ENCODE measurements around the gene PGAP3.

Gene PGAP3

GRCh38 chr17:39675390-39676082 is 12.3 kb downstream of the PGAP3 start:
- Histone ChIP-seq H3K79me1 (replicated peaks; ENCODE audit: low read length, poor library complexity, severe bottlenecking) (no peaks in the 10 kb centered on the region), H2AFZ (ENCODE audit: low read depth, low read length) (no peak overlapping the region), H3K36me3 (ENCODE audit: control insufficient read depth in 1 of 2, insufficient read depth in 2 of 2, low read depth in 1 of 2, low read length in 2 of 2) (peaks cover 10 to 26% of the 10 kb centered on the region in 2 experiments), H2AK5ac (ENCODE audit: low read length, severe bottlenecking) (peak overlapping the region; percentile 55), H4K8ac (ENCODE audit: low read length) (no peak overlapping the region), H3K9ac (ENCODE audit: low read length) (no peak overlapping the region), H3K14ac (ENCODE audit: low read length in 2 of 2) (no peak overlapping the region), H3K23ac (ENCODE audit: low read length in 2 of 2) (no peak overlapping the region), H3K4me1 (ENCODE audit: control insufficient read depth, insufficient read depth, low read depth, low read length) (peaks cover 46% of the 10 kb centered on the region), H3K27me3 (ENCODE audit: control insufficient read depth in 1 of 2, insufficient read depth in 1 of 2, low read length in 2 of 2) (peaks cover 8 to 31% of the 10 kb centered on the region in 2 experiments), H3K27ac (ENCODE audit: low read length, poor library complexity, severe bottlenecking) (peak overlapping the region; percentile 2), H3K4me2 (ENCODE audit: low read length, poor library complexity, severe bottlenecking) (no peak overlapping the region), H3K4me3 (ENCODE audit: insufficient read depth in 1 of 2, low read depth in 1 of 2, low read length in 2 of 2) (no peak overlapping the region), H2BK5ac (ENCODE audit: low read depth, low read length, poor library complexity, severe bottlenecking) (no peak overlapping the region), H3K9me3 (ENCODE audit: control insufficient read depth, low read length) (no peaks in the 10 kb centered on the region), H2BK12ac (ENCODE audit: low read length in 2 of 2) (no peak overlapping the region), H2BK15ac (ENCODE audit: low read depth, poor library complexity, severe bottlenecking) (no peak overlapping the region), H4K91ac (ENCODE audit: low read length) (no peak overlapping the region), H3K18ac (ENCODE audit: low read depth in 1 of 2, low read length in 2 of 2) (no peak overlapping the region), H2BK120ac (ENCODE audit: low read depth, low read length) (no peak overlapping the region), H3K4ac (ENCODE audit: low read depth in 1 of 2, low read length in 2 of 2) (no peak overlapping the region)
- 86% methylated on average over 10 of the region's 10 CpGs for WGBS
- no peak for DNase-seq

GRCh38 chr17:39674702-39675389 is 13.0 kb downstream of the PGAP3 start:
- peaks cover 8 to 38% of the 10 kb centered on the region in 2 experiments for H3K27me3 ChIP-seq (ENCODE audit: control insufficient read depth in 1 of 2, insufficient read depth in 1 of 2, low read length in 2 of 2)
- no peak overlapping the region for H3K14ac ChIP-seq (ENCODE audit: low read length in 2 of 2)
- H3K4me2 ChIP-seq (ENCODE audit: low read length, poor library complexity, severe bottlenecking): no peak overlapping the region
- peaks cover 7 to 22% of the 10 kb centered on the region in 2 experiments for H3K36me3 ChIP-seq (ENCODE audit: control insufficient read depth in 1 of 2, insufficient read depth in 2 of 2, low read depth in 1 of 2, low read length in 2 of 2)
- H2AK5ac ChIP-seq (ENCODE audit: low read length, severe bottlenecking): peak overlapping the region; percentile 16
- H2AFZ ChIP-seq (ENCODE audit: low read depth, low read length): no peak overlapping the region
- peak overlapping the region; percentile 2 for H3K27ac ChIP-seq (ENCODE audit: low read length, poor library complexity, severe bottlenecking)
- H3K4me3 ChIP-seq (ENCODE audit: insufficient read depth in 1 of 2, low read depth in 1 of 2, low read length in 2 of 2): no peak overlapping the region
- no peak overlapping the region for H3K23ac ChIP-seq (ENCODE audit: low read length in 2 of 2)
- no peaks in the 10 kb centered on the region for H3K79me1 ChIP-seq (replicated peaks; ENCODE audit: low read length, poor library complexity, severe bottlenecking)
- no peak overlapping the region for H2BK5ac ChIP-seq (ENCODE audit: low read depth, low read length, poor library complexity, severe bottlenecking)
- no peaks in the 10 kb centered on the region for H3K9me3 ChIP-seq (ENCODE audit: control insufficient read depth, low read length)
- no peak overlapping the region for H3K18ac ChIP-seq (ENCODE audit: low read depth in 1 of 2, low read length in 2 of 2)
- no peak overlapping the region for H3K9ac ChIP-seq (ENCODE audit: low read length)
- no peak for DNase-seq
- no peak overlapping the region for H3K4ac ChIP-seq (ENCODE audit: low read depth in 1 of 2, low read length in 2 of 2)
- H4K8ac ChIP-seq (ENCODE audit: low read length): no peak overlapping the region
- no peak overlapping the region for H4K91ac ChIP-seq (ENCODE audit: low read length)
- no peak overlapping the region for H2BK120ac ChIP-seq (ENCODE audit: low read depth, low read length)
- no peak overlapping the region for H2BK12ac ChIP-seq (ENCODE audit: low read length in 2 of 2)
- peaks cover 46% of the 10 kb centered on the region for H3K4me1 ChIP-seq (ENCODE audit: control insufficient read depth, insufficient read depth, low read depth, low read length)
- 48% methylated on average over 10 of the region's 11 CpGs for WGBS
- H2BK15ac ChIP-seq (ENCODE audit: low read depth, poor library complexity, severe bottlenecking): peak overlapping the region; percentile 36

GRCh38 chr17:39674179-39674578 is 13.7 kb downstream of the PGAP3 start:
- H3K4me2 ChIP-seq (ENCODE audit: low read length, poor library complexity, severe bottlenecking): no peak overlapping the region
- WGBS: 82% methylated on average over 5 of the region's 5 CpGs
- H3K4me1 ChIP-seq (ENCODE audit: control insufficient read depth, insufficient read depth, low read depth, low read length): peaks cover 47% of the 10 kb centered on the region
- no peak overlapping the region for H3K4ac ChIP-seq (ENCODE audit: low read depth in 1 of 2, low read length in 2 of 2)
- no peaks in the 10 kb centered on the region for H3K9me3 ChIP-seq (ENCODE audit: control insufficient read depth, low read length)
- no peak overlapping the region for H3K27ac ChIP-seq (ENCODE audit: low read length, poor library complexity, severe bottlenecking)
- no peak overlapping the region for H3K23ac ChIP-seq (ENCODE audit: low read length in 2 of 2)
- no peaks in the 10 kb centered on the region for H3K79me1 ChIP-seq (replicated peaks; ENCODE audit: low read length, poor library complexity, severe bottlenecking)
- no peak overlapping the region for H3K14ac ChIP-seq (ENCODE audit: low read length in 2 of 2)
- no peak overlapping the region for H2BK12ac ChIP-seq (ENCODE audit: low read length in 2 of 2)
- H4K8ac ChIP-seq (ENCODE audit: low read length): no peak overlapping the region
- no peak overlapping the region for H3K4me3 ChIP-seq (ENCODE audit: insufficient read depth in 1 of 2, low read depth in 1 of 2, low read length in 2 of 2)
- peaks cover 13 to 44% of the 10 kb centered on the region in 2 experiments for H3K27me3 ChIP-seq (ENCODE audit: control insufficient read depth in 1 of 2, insufficient read depth in 1 of 2, low read length in 2 of 2)
- H3K18ac ChIP-seq (ENCODE audit: low read depth in 1 of 2, low read length in 2 of 2): no peak overlapping the region
- H3K9ac ChIP-seq (ENCODE audit: low read length): no peak overlapping the region
- no peak overlapping the region for H4K91ac ChIP-seq (ENCODE audit: low read length)
- H2BK120ac ChIP-seq (ENCODE audit: low read depth, low read length): no peak overlapping the region
- H2AK5ac ChIP-seq (ENCODE audit: low read length, severe bottlenecking): no peak overlapping the region
- no peak overlapping the region for H2BK15ac ChIP-seq (ENCODE audit: low read depth, poor library complexity, severe bottlenecking)
- H2BK5ac ChIP-seq (ENCODE audit: low read depth, low read length, poor library complexity, severe bottlenecking): no peak overlapping the region
- no peak for DNase-seq
- peaks cover 7 to 15% of the 10 kb centered on the region in 2 experiments for H3K36me3 ChIP-seq (ENCODE audit: control insufficient read depth in 1 of 2, insufficient read depth in 2 of 2, low read depth in 1 of 2, low read length in 2 of 2)
- H2AFZ ChIP-seq (ENCODE audit: low read depth, low read length): no peak overlapping the region

GRCh38 chr17:39673335-39674081 is 14.3 kb downstream of the PGAP3 start:
- no peak overlapping the region for H2AFZ ChIP-seq (ENCODE audit: low read depth, low read length)
- H3K18ac ChIP-seq (ENCODE audit: low read depth in 1 of 2, low read length in 2 of 2): no peak overlapping the region
- no peak overlapping the region for H2BK12ac ChIP-seq (ENCODE audit: low read length in 2 of 2)
- H3K9ac ChIP-seq (ENCODE audit: low read length): no peak overlapping the region
- peaks cover 7 to 14% of the 10 kb centered on the region in 2 experiments for H3K36me3 ChIP-seq (ENCODE audit: control insufficient read depth in 1 of 2, insufficient read depth in 2 of 2, low read depth in 1 of 2, low read length in 2 of 2)
- no peak overlapping the region for H2BK5ac ChIP-seq (ENCODE audit: low read depth, low read length, poor library complexity, severe bottlenecking)
- H3K4me3 ChIP-seq (ENCODE audit: insufficient read depth in 1 of 2, low read depth in 1 of 2, low read length in 2 of 2): no peak overlapping the region
- H3K4me2 ChIP-seq (ENCODE audit: low read length, poor library complexity, severe bottlenecking): no peak overlapping the region
- no peak overlapping the region for H2BK15ac ChIP-seq (ENCODE audit: low read depth, poor library complexity, severe bottlenecking)
- H3K14ac ChIP-seq (ENCODE audit: low read length in 2 of 2): no peak overlapping the region
- H3K9me3 ChIP-seq (ENCODE audit: control insufficient read depth, low read length): no peaks in the 10 kb centered on the region
- H3K4me1 ChIP-seq (ENCODE audit: control insufficient read depth, insufficient read depth, low read depth, low read length): peaks cover 50% of the 10 kb centered on the region
- H4K8ac ChIP-seq (ENCODE audit: low read length): no peak overlapping the region
- DNase-seq: no peak
- WGBS: 74% methylated on average over 13 of the region's 13 CpGs
- no peaks in the 10 kb centered on the region for H3K79me1 ChIP-seq (replicated peaks; ENCODE audit: low read length, poor library complexity, severe bottlenecking)
- H3K23ac ChIP-seq (ENCODE audit: low read length in 2 of 2): no peak overlapping the region
- peaks cover 13 to 50% of the 10 kb centered on the region in 2 experiments for H3K27me3 ChIP-seq (ENCODE audit: control insufficient read depth in 1 of 2, insufficient read depth in 1 of 2, low read length in 2 of 2)
- no peak overlapping the region for H2AK5ac ChIP-seq (ENCODE audit: low read length, severe bottlenecking)
- no peak overlapping the region for H3K27ac ChIP-seq (ENCODE audit: low read length, poor library complexity, severe bottlenecking)
- H2BK120ac ChIP-seq (ENCODE audit: low read depth, low read length): no peak overlapping the region
- no peak overlapping the region for H4K91ac ChIP-seq (ENCODE audit: low read length)
- H3K4ac ChIP-seq (ENCODE audit: low read depth in 1 of 2, low read length in 2 of 2): no peak overlapping the region

Measured in mesenchymal stem cell (in vitro differentiated cells and primary cell).